ENCODE results near the gene TAAR5. TPM values are rescaled to one million over a fixed set of nuclear protein-coding genes. Genes with fewer than 3 reads are reported as not detected.

TAAR5 gene
- not detected in 2 replicates for total RNA-seq (2014; rRNA removed; shearing (Covaris generic))

GRCh38 chr6:132589454-132589853 is at the start of gene TAAR5:
TAAR5 (minus strand) TSS chr6:132589741; CDS start chr6:132589686, 55 bp downstream.

GRCh38 chr6:132624175-132624574 is 34.6 kb upstream of the TAAR5 start, which contains the start of gene TAAR2:
TAAR2 (minus strand) TSS chr6:132624275; CDS start chr6:132624275, 0 bp downstream.

GRCh38 chr6:132570221-132570777 is 19.2 kb downstream of the TAAR5 start, which contains the start of gene TAAR6:
TAAR6 (plus strand) TSS chr6:132570322; CDS start chr6:132570322, 0 bp downstream.

GRCh38 chr6:132552372-132552771 is 37.2 kb downstream of the TAAR5 start, which contains the start of gene TAAR8:
TAAR8 (plus strand) TSS chr6:132552672; CDS start chr6:132552693, 21 bp downstream.

Small RNA genes lying within 50 kb of the gene (small RNA-seq; reads per million reads assigned to genes)
- gene TAAR7P = not detected

Other genes starting within 250 kb of the TAAR5 start
- gene MOXD1, start 188.3 kb downstream of the TAAR5 start, total RNA-seq (2014; rRNA removed; shearing (Covaris generic)) = 3.6 and 4.1 TPM in 2 replicates
- gene STX7, start 76.6 kb downstream of the TAAR5 start, total RNA-seq (2014; rRNA removed; shearing (Covaris generic)) = 9.6 and 14.0 TPM in 2 replicates
- gene TAAR9, start 51.5 kb downstream of the TAAR5 start, total RNA-seq (2014; rRNA removed; shearing (Covaris generic)) = not detected in 2 replicates
- gene TAAR8, start 37.1 kb downstream of the TAAR5 start, total RNA-seq (2014; rRNA removed; shearing (Covaris generic)) = not detected in 2 replicates
- gene TAAR6, start 19.4 kb downstream of the TAAR5 start, total RNA-seq (2014; rRNA removed; shearing (Covaris generic)) = not detected in 2 replicates
- gene TAAR2, start 34.5 kb upstream of the TAAR5 start, total RNA-seq (2014; rRNA removed; shearing (Covaris generic)) = not detected in 2 replicates
- gene TAAR1, start 69.4 kb upstream of the TAAR5 start, total RNA-seq (2014; rRNA removed; shearing (Covaris generic)) = not detected in 2 replicates
- gene VNN1, start 124.3 kb upstream of the TAAR5 start, total RNA-seq (2014; rRNA removed; shearing (Covaris generic)) = 0.08 TPM in 1 of 2 replicates, not detected in the other
- gene VNN2, start 168.2 kb upstream of the TAAR5 start, total RNA-seq (2014; rRNA removed; shearing (Covaris generic)) = 0.29 TPM in 1 of 2 replicates, not detected in the other
- 7.8 and 8.1 TPM in 2 replicates for gene SLC18B1, start 208.9 kb upstream of the TAAR5 start, total RNA-seq (2014; rRNA removed; shearing (Covaris generic))
- 1,472 and 1,509 TPM in 2 replicates for gene RPS12, start 224.8 kb upstream of the TAAR5 start, total RNA-seq (2014; rRNA removed; shearing (Covaris generic))